ENCODE measurements around the gene WDFY2. TPM values are rescaled to one million over a fixed set of nuclear protein-coding genes. Genes with fewer than 3 reads are reported as not detected.
A peak's percentile ranks its signal among the peaks of the same experiment; 100 is the strongest.

WDFY2 gene
- total and polyA plus RNA-seq, 2 of the 13 experiments (the other 11 are each of a cell fraction or from before 2014, with no cell fraction given): 22.6 to 27.0 TPM

DNA sequence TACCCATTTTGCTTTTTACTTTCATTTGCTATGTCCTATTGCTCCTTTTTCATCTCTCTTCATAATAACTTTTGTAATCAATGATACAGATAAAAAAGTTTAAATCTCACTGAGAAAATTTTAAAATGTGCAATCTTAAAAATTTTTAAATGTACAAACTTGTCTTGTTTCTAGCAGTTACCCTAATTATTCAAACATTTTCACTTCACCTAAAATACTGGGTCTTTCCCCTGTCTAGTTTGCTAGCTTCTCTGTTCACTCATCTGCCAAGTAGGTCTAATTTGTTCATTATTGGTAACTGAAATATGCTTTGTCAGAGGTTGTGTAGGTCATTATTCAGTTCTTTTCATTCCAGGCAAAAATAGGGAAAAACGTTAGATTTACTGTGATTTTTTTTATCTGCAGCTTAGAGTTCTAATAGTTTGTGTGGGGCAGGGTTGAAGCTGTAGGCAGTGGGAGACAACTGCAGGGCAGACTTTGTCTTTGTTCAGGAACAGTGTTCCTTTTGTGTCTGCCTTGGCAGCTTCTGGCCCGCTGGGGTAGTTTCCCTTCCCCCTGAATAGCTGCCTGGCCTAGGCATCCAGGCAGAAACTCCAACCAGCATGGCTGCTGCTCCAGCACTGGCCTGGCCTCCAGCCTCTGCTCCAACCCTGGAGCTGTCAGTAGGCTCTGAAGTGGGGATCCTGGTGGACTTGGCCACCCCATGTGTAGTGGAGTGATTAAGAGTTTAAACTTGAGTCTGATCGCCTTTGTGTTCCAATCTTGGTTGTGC is 48.5 kb downstream of the WDFY2 start (continued):
- TF ChIP-seq ZBTB8A (CRISPR knock-in tag; IDR thresholded peaks at IDR 0.05; ENCODE audit: borderline replicate concordance, low read depth): no peak
- no peak for TF ChIP-seq SOX6 (IDR thresholded peaks at IDR 0.05)
- peak; percentile 48 for TF ChIP-seq SOX6 (CRISPR knock-in tag; IDR thresholded peaks at IDR 0.05)
- no peak for TF ChIP-seq NR2F6 (IDR thresholded peaks at IDR 0.05)
- TF ChIP-seq NR2F6 (CRISPR knock-in tag; IDR thresholded peaks at IDR 0.05): no peak
- TF ChIP-seq NKX3-1 (CRISPR knock-in tag; IDR thresholded peaks at IDR 0.05): no peak
- peak; percentile 19 for TF ChIP-seq TEAD3 (CRISPR knock-in tag; optimal IDR thresholded peaks at IDR 0.05; ENCODE audit: borderline replicate concordance)
- no peak for TF ChIP-seq GTF3A (CRISPR knock-in tag; conservative IDR thresholded peaks at IDR 0.05)
- no peak for TF ChIP-seq ZNF788 (CRISPR knock-in tag; IDR thresholded peaks at IDR 0.05; ENCODE audit: borderline replicate concordance)
- peak; percentile 64 for TF ChIP-seq ZBTB38 (CRISPR knock-in tag; IDR thresholded peaks at IDR 0.05)
- no peak for TF ChIP-seq PRMT3 (CRISPR knock-in tag; IDR thresholded peaks at IDR 0.05; ENCODE audit: borderline replicate concordance, low read depth)
- TF ChIP-seq, protein P1, sequence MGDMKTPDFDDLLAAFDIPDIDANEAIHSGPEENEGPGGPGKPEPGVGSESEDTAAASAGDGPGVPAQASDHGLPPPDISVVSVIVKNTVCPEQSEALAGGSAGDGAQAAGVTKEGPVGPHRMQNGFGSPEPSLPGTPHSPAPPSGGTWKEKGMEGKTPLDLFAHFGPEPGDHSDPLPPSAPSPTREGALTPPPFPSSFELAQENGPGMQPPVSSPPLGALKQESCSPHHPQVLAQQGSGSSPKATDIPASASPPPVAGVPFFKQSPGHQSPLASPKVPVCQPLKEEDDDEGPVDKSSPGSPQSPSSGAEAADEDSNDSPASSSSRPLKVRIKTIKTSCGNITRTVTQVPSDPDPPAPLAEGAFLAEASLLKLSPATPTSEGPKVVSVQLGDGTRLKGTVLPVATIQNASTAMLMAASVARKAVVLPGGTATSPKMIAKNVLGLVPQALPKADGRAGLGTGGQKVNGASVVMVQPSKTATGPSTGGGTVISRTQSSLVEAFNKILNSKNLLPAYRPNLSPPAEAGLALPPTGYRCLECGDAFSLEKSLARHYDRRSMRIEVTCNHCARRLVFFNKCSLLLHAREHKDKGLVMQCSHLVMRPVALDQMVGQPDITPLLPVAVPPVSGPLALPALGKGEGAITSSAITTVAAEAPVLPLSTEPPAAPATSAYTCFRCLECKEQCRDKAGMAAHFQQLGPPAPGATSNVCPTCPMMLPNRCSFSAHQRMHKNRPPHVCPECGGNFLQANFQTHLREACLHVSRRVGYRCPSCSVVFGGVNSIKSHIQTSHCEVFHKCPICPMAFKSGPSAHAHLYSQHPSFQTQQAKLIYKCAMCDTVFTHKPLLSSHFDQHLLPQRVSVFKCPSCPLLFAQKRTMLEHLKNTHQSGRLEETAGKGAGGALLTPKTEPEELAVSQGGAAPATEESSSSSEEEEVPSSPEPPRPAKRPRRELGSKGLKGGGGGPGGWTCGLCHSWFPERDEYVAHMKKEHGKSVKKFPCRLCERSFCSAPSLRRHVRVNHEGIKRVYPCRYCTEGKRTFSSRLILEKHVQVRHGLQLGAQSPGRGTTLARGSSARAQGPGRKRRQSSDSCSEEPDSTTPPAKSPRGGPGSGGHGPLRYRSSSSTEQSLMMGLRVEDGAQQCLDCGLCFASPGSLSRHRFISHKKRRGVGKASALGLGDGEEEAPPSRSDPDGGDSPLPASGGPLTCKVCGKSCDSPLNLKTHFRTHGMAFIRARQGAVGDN (CRISPR knock-in tag; IDR thresholded peaks at IDR 0.05): peak; percentile 79
- TF ChIP-seq ZNF20 (CRISPR knock-in tag; IDR thresholded peaks at IDR 0.05): no peak
- TF ChIP-seq, protein P2, sequence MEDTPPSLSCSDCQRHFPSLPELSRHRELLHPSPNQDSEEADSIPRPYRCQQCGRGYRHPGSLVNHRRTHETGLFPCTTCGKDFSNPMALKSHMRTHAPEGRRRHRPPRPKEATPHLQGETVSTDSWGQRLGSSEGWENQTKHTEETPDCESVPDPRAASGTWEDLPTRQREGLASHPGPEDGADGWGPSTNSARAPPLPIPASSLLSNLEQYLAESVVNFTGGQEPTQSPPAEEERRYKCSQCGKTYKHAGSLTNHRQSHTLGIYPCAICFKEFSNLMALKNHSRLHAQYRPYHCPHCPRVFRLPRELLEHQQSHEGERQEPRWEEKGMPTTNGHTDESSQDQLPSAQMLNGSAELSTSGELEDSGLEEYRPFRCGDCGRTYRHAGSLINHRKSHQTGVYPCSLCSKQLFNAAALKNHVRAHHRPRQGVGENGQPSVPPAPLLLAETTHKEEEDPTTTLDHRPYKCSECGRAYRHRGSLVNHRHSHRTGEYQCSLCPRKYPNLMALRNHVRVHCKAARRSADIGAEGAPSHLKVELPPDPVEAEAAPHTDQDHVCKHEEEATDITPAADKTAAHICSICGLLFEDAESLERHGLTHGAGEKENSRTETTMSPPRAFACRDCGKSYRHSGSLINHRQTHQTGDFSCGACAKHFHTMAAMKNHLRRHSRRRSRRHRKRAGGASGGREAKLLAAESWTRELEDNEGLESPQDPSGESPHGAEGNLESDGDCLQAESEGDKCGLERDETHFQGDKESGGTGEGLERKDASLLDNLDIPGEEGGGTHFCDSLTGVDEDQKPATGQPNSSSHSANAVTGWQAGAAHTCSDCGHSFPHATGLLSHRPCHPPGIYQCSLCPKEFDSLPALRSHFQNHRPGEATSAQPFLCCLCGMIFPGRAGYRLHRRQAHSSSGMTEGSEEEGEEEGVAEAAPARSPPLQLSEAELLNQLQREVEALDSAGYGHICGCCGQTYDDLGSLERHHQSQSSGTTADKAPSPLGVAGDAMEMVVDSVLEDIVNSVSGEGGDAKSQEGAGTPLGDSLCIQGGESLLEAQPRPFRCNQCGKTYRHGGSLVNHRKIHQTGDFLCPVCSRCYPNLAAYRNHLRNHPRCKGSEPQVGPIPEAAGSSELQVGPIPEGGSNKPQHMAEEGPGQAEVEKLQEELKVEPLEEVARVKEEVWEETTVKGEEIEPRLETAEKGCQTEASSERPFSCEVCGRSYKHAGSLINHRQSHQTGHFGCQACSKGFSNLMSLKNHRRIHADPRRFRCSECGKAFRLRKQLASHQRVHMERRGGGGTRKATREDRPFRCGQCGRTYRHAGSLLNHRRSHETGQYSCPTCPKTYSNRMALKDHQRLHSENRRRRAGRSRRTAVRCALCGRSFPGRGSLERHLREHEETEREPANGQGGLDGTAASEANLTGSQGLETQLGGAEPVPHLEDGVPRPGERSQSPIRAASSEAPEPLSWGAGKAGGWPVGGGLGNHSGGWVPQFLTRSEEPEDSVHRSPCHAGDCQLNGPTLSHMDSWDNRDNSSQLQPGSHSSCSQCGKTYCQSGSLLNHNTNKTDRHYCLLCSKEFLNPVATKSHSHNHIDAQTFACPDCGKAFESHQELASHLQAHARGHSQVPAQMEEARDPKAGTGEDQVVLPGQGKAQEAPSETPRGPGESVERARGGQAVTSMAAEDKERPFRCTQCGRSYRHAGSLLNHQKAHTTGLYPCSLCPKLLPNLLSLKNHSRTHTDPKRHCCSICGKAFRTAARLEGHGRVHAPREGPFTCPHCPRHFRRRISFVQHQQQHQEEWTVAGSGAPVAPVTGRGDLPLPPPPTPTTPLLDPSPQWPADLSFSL (CRISPR knock-in tag; IDR thresholded peaks at IDR 0.05): peak; percentile 23; the same call in 1 of the 2 replicates
- TF ChIP-seq KDM2A (CRISPR knock-in tag; IDR thresholded peaks at IDR 0.05; ENCODE audit: borderline replicate concordance, low read depth): no peak
- no peak for TF ChIP-seq SP2 (CRISPR knock-in tag; IDR thresholded peaks at IDR 0.05)
- no peak for TF ChIP-seq CEBPG (CRISPR knock-in tag; IDR thresholded peaks at IDR 0.05)
- TF ChIP-seq ZC3H13 (CRISPR knock-in tag; IDR thresholded peaks at IDR 0.05): no peak
- no peak for TF ChIP-seq ZMYM3 (CRISPR knock-in tag; IDR thresholded peaks at IDR 0.05)
- no peak for TF ChIP-seq CCDC6 (CRISPR knock-in tag; IDR thresholded peaks at IDR 0.05)

Data from HepG2 (cell line).